ENCODE results near the gene BTNL2.
"Not testable (repeated sequence)": the region's sequence is repeated elsewhere in the genome, so short reads cannot be mapped to it uniquely, and the experiment has no call there.

Gene BTNL2

GRCh38 chr6:32367644-32368043, 39.3 kb downstream of the BTNL2 start:
- H3K27me3 ChIP-seq (ENCODE audit: insufficient read depth, low read depth), result no peaks in the 10 kb centered on the region
- H3K27ac ChIP-seq, result no peak overlapping the region
- H3K9ac ChIP-seq, result no peak overlapping the region
- H3K4me3 ChIP-seq (IDR thresholded peaks at IDR 0.05; ENCODE audit: insufficient read depth, low read depth, low read length), result no peak overlapping the region
- no peak for TF ChIP-seq CTCF (conservative IDR thresholded peaks at IDR 0.05; ENCODE audit: low read depth, low read length)
- H3K79me2 ChIP-seq (ENCODE audit: insufficient read depth, low read depth), result no peaks in the 10 kb centered on the region
- no peak overlapping the region for H3K4me2 ChIP-seq
- no peaks in the 10 kb centered on the region for H4K20me1 ChIP-seq (ENCODE audit: insufficient read depth)
- H3K36me3 ChIP-seq (ENCODE audit: insufficient read depth), result no peaks in the 10 kb centered on the region
- H3K4me1 ChIP-seq (ENCODE audit: low read depth, poor library complexity, severe bottlenecking), result no peaks in the 10 kb centered on the region
- no peak overlapping the region for H2AFZ ChIP-seq (ENCODE audit: low read depth)

GRCh38 chr6:32359225-32359624, 47.8 kb downstream of the BTNL2 start:
- not testable (repeated sequence) for H3K27ac ChIP-seq; H3K4me2 ChIP-seq; H3K9ac ChIP-seq; H3K27me3 ChIP-seq (ENCODE audit: insufficient read depth, low read depth); H4K20me1 ChIP-seq (ENCODE audit: insufficient read depth); H3K4me3 ChIP-seq (IDR thresholded peaks at IDR 0.05; ENCODE audit: insufficient read depth, low read depth, low read length); H2AFZ ChIP-seq (ENCODE audit: low read depth); H3K79me2 ChIP-seq (ENCODE audit: insufficient read depth, low read depth); H3K4me1 ChIP-seq (ENCODE audit: low read depth, poor library complexity, severe bottlenecking); H3K36me3 ChIP-seq (ENCODE audit: insufficient read depth)

GRCh38 chr6:32358548-32358947, 48.4 kb downstream of the BTNL2 start:
- not testable (repeated sequence) for H3K27ac ChIP-seq; H4K20me1 ChIP-seq (ENCODE audit: insufficient read depth); H3K4me3 ChIP-seq (IDR thresholded peaks at IDR 0.05; ENCODE audit: insufficient read depth, low read depth, low read length); H3K4me1 ChIP-seq (ENCODE audit: low read depth, poor library complexity, severe bottlenecking); H3K36me3 ChIP-seq (ENCODE audit: insufficient read depth); H2AFZ ChIP-seq (ENCODE audit: low read depth); H3K27me3 ChIP-seq (ENCODE audit: insufficient read depth, low read depth); H3K4me2 ChIP-seq; H3K9ac ChIP-seq; H3K79me2 ChIP-seq (ENCODE audit: insufficient read depth, low read depth)

GRCh38 chr6:32355018-32355417, 52.0 kb downstream of the BTNL2 start:
- Histone ChIP-seq H3K27ac (no peak overlapping the region), H3K4me2 (no peak overlapping the region), H3K36me3 (ENCODE audit: insufficient read depth) (no peaks in the 10 kb centered on the region), H2AFZ (ENCODE audit: low read depth) (no peak overlapping the region), H3K27me3 (ENCODE audit: insufficient read depth, low read depth) (no peaks in the 10 kb centered on the region), H3K4me1 (ENCODE audit: low read depth, poor library complexity, severe bottlenecking) (no peaks in the 10 kb centered on the region), H3K9ac (no peak overlapping the region), H3K4me3 (IDR thresholded peaks at IDR 0.05; ENCODE audit: insufficient read depth, low read depth, low read length) (no peak overlapping the region), H4K20me1 (ENCODE audit: insufficient read depth) (no peaks in the 10 kb centered on the region), H3K79me2 (ENCODE audit: insufficient read depth, low read depth) (no peaks in the 10 kb centered on the region)
- TF ChIP-seq CTCF (conservative IDR thresholded peaks at IDR 0.05; ENCODE audit: low read depth, low read length), result no peak

GRCh38 chr6:32353348-32353747, 53.6 kb downstream of the BTNL2 start:
- H3K9ac ChIP-seq, result no peak overlapping the region
- H3K36me3 ChIP-seq (ENCODE audit: insufficient read depth), result no peaks in the 10 kb centered on the region
- no peak overlapping the region for H2AFZ ChIP-seq (ENCODE audit: low read depth)
- no peak for TF ChIP-seq CTCF (conservative IDR thresholded peaks at IDR 0.05; ENCODE audit: low read depth, low read length)
- no peak overlapping the region for H3K4me3 ChIP-seq (IDR thresholded peaks at IDR 0.05; ENCODE audit: insufficient read depth, low read depth, low read length)
- H3K4me1 ChIP-seq (ENCODE audit: low read depth, poor library complexity, severe bottlenecking), result no peaks in the 10 kb centered on the region
- H3K27me3 ChIP-seq (ENCODE audit: insufficient read depth, low read depth), result no peaks in the 10 kb centered on the region
- no peak overlapping the region for H3K4me2 ChIP-seq
- no peak overlapping the region for H3K27ac ChIP-seq
- H3K79me2 ChIP-seq (ENCODE audit: insufficient read depth, low read depth), result no peaks in the 10 kb centered on the region
- H4K20me1 ChIP-seq (ENCODE audit: insufficient read depth), result no peaks in the 10 kb centered on the region
